Upper lobe of right lung (tissue), 1 donor: ENCODE results near the gene FAM81B. TPM values are rescaled to one million over a fixed set of nuclear protein-coding genes. Genes with fewer than 3 reads are reported as not detected.

Experiments
- ATAC-seq: fragments of 200-7000 bp; cut with Tn5 transposase; one replicate; pipeline ENCODE4 v1.9.1; 2020; ENCODE audit warnings: mild to moderate bottlenecking, moderate library complexity
- DNase-seq: peaks from one replicate; pipeline ENCODE4 v3.0.0-alpha.2; 2020
- H3K27ac ChIP-seq: fragments of 200-600 bp; one replicate; pipeline ENCODE4 v1.8.0; 2022
- H3K27me3 ChIP-seq: fragments of 200-600 bp; one replicate; pipeline ENCODE4 v1.8.0; 2022; ENCODE audit warnings: mild to moderate bottlenecking
- H3K36me3 ChIP-seq: fragments of 200-600 bp; one replicate; pipeline ENCODE4 v1.8.0; 2022
- H3K4me1 ChIP-seq: fragments of 200-600 bp; one replicate; pipeline ENCODE4 v1.8.0; 2022
- H3K4me3 ChIP-seq: fragments of 200-600 bp; one replicate; pipeline ENCODE4 v1.8.0; 2022; ENCODE audit warnings: mild to moderate bottlenecking
- H3K9me3 ChIP-seq: fragments of 200-600 bp; one replicate; pipeline ENCODE4 v1.8.0; 2022
- CTCF ChIP-seq: fragments of 200-600 bp; IDR thresholded peaks from one replicate; pipeline ENCODE4 v1.8.0; 2022; ENCODE audit warnings: antibody characterized with exemption
- intact Hi-C: fragments of 100-400 bp; cut with DNase I; formaldehyde crosslinking; loops from one replicate; pipeline ENCODE4 v1.11.0; 2022
- total RNA-seq: library from RNA; stranded (reverse); fragmentation: NEBNext Ultra II Directional; extraction: Animal tissue kit (Norgen Biotek cat#: 25700); gene quantifications from one replicate; pipeline ENCODE4 v1.2.1, GENCODE V29; 2021
- donor health status: DM: no; HTN: yes; CAD: no; lungs with severe emphysema.

Gene FAM81B
- total RNA-seq, 1 donor from 2014 or later, result not detected

GRCh38 chr5:95441636-95442035 lies 50.5 kb downstream of the FAM81B start:
- no peaks in the 10 kb centered on the region for H3K36me3 ChIP-seq
- no peaks in the 10 kb centered on the region for H3K27me3 ChIP-seq
- intact Hi-C loops, result no loop called here
- H3K4me1 ChIP-seq, result no peaks in the 10 kb centered on the region
- H3K27ac ChIP-seq, result no peak overlapping the region
- DNase-seq (no peak), ATAC-seq (no peak)
- no peak for TF ChIP-seq CTCF
- H3K9me3 ChIP-seq, result no peaks in the 10 kb centered on the region
- H3K4me3 ChIP-seq, result no peak overlapping the region

GRCh38 chr5:95445442-95445841 lies 54.3 kb downstream of the FAM81B start:
- DNase-seq (no peak), ATAC-seq (no peak)
- Histone ChIP-seq H3K27me3 (no peaks in the 10 kb centered on the region), H3K4me3 (no peak overlapping the region), H3K36me3 (no peaks in the 10 kb centered on the region), H3K27ac (no peak overlapping the region), H3K9me3 (no peaks in the 10 kb centered on the region), H3K4me1 (no peaks in the 10 kb centered on the region)
- TF ChIP-seq CTCF, result no peak
- intact Hi-C loops, result no loop called here

GRCh38 chr5:95445995-95446394 lies 54.8 kb downstream of the FAM81B start:
- intact Hi-C loops, result no loop called here
- no peak for TF ChIP-seq CTCF
- ATAC-seq (no peak), DNase-seq (no peak)
- no peak overlapping the region for H3K4me3 ChIP-seq
- no peak overlapping the region for H3K27ac ChIP-seq
- no peaks in the 10 kb centered on the region for H3K4me1 ChIP-seq
- no peaks in the 10 kb centered on the region for H3K9me3 ChIP-seq
- H3K27me3 ChIP-seq, result no peaks in the 10 kb centered on the region
- H3K36me3 ChIP-seq, result no peaks in the 10 kb centered on the region

- TF ChIP-seq CTCF, result no peak
- ATAC-seq, result no peak
- no peaks in the 10 kb centered on the region for H3K9me3 ChIP-seq
These were observed 55.5 kb downstream of the FAM81B start for GRCh38 chr5:95446560-95447221.

GRCh38 chr5:95447961-95448360 lies 56.8 kb downstream of the FAM81B start:
- H3K27ac ChIP-seq, result no peak overlapping the region
- ATAC-seq (no peak), DNase-seq (no peak)
- H3K36me3 ChIP-seq, result no peaks in the 10 kb centered on the region
- no peaks in the 10 kb centered on the region for H3K27me3 ChIP-seq
- TF ChIP-seq CTCF, result no peak
- intact Hi-C loops, result no loop called here
- H3K9me3 ChIP-seq, result no peaks in the 10 kb centered on the region
- H3K4me3 ChIP-seq, result no peak overlapping the region
- no peaks in the 10 kb centered on the region for H3K4me1 ChIP-seq

More at GRCh38 chr5:95446560-95447221, 55.5 kb downstream of the FAM81B start:
- Histone ChIP-seq H3K4me3 (no peak overlapping the region), H3K27me3 (no peaks in the 10 kb centered on the region), H3K27ac (no peak overlapping the region), H3K36me3 (no peaks in the 10 kb centered on the region), H3K4me1 (no peaks in the 10 kb centered on the region)
- no peak for DNase-seq
- intact Hi-C loops, result no loop called here

GRCh38 chr5:95448789-95449188 lies 57.6 kb downstream of the FAM81B start:
- DNase-seq, result no peak
- no peak overlapping the region for H3K4me3 ChIP-seq
- intact Hi-C loops, result no loop called here
- H3K27me3 ChIP-seq, result no peaks in the 10 kb centered on the region
- no peak overlapping the region for H3K27ac ChIP-seq
- no peak for ATAC-seq
- no peaks in the 10 kb centered on the region for H3K36me3 ChIP-seq
- no peaks in the 10 kb centered on the region for H3K4me1 ChIP-seq
- H3K9me3 ChIP-seq, result no peaks in the 10 kb centered on the region
- TF ChIP-seq CTCF, result no peak
